SIG-M5 treated with dmso at 0.1 percent for 504 hours (cell line): Measurements from ENCODE around the gene AFTPH.
A peak's percentile ranks its signal among the peaks of the same experiment; 100 is the strongest.

ENCODE experiments used
- DNase-seq: peaks from one replicate; lab custom pipeline; 2025; ENCODE audit not compliant: unreplicated experiment; lab: John Stamatoyannopoulos, UW

AFTPH gene

GRCh38 chr2:64608867-64609226, 84.7 kb downstream of the AFTPH start:
- DNase-seq, result peak; percentile 41

DNA sequence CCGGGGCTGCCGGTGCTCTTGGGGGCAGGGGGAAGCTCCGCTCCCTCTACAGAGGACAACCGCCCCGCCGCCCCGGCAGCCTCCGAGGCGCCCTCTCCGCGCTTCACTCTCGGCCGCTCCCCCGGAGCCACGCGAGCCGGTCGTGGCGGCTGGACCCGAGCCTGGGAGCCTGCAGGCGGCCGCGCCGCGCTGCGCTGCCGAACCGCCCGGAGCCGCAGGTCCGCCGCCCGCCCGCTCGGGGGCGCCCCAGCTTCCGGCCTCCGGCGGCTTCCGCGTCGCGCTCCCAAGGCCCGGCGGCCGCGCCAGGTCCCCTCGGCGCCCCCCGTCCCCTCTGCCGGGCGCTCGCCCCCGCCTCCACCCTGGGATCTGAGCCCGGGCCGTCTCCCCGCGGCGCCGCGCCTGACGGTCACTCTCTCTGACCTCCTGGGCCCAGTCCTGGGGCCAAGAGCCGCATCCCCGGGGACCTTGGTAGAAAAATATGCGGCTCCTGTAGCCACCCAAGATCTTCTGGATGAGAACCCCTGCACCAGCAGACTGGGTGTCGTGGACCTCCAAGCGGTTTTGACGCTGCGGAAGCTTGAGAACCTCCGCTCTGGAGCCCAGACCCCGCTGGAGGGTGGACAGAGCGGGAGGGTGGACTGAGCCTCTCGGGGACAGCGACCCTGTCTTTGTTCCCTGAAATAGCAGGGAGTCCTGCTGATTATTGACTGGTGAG, 85.3 kb downstream of the AFTPH start:
- DNase-seq, result peak; percentile 39

DNA sequence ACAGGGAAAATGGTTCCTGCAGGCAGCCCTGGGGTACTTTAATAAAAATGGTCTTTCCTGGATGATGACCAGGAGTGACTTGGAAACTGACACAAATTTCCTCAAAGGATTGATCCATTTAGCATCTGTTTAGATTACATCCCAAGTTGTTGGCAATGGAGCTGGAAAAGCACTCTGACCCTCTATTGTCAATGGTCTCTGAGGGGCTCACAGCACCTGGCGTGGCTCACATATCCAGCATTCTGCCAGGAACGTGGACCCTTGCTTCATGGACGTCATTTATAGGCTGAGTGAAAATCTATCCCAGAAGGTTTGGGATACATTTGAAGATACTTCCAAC, 85.8 kb downstream of the AFTPH start:
- no peak for DNase-seq

GRCh38 chr2:64610316-64610855, 86.3 kb downstream of the AFTPH start:
- DNase-seq, result no peak

DNA sequence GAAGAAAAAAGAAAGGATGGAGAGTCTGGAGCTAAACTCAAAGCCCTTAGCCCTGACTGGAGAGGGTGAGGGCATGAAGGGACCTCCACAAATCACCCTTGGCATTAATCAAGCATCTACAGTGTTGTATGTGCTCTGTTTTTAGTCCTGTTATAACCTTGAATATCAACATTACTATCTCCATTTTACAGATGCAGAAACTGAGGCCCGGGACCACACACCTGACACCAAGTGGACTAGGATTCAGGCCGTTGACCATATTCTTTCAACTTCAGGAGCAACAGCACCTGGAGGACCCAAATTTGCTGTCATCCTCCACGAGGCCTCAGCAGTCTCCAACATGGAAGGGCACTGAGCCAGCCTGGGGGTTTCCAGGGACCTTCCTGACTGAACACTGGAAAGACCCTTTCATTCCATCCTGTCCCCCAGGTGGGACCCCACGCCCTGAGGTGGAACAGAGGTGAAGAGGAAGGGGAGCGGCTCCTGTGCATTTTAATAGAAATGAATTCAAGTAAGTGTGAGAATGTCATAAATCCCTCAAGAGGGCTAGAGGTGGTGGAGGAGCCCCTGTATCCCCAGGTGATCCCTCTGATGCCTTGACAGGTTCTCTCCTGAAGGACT, 88.6 kb downstream of the AFTPH start:
- DNase-seq, result no peak

DNA sequence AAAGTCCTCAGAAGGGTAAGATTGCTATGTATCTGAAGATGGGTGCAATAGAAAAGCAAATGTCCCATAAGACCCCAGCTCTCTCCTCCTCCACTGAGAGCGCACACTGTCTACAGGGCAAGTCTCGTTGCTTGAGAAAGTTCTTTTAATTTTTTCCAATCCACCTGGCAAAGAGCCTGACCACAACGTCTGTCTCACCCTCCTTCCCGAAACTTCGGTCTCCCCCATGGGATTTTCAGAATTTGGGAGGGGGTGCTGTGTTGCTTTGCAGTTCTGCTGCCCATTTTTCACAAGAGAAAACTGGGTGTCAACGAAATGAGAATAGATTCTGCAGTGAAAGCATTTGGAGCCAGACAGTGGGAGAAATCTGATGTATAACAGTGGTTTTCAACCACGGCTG, 89.1 kb downstream of the AFTPH start:
- no peak for DNase-seq

- no peak for DNase-seq
Measured at GRCh38 chr2:64615192-64615763, 91.2 kb downstream of the AFTPH start.

- DNase-seq, result no peak
Measured at GRCh38 chr2:64615844-64616536, 91.9 kb downstream of the AFTPH start.

GRCh38 chr2:64617631-64618151, 93.6 kb downstream of the AFTPH start:
- no peak for DNase-seq

DNA sequence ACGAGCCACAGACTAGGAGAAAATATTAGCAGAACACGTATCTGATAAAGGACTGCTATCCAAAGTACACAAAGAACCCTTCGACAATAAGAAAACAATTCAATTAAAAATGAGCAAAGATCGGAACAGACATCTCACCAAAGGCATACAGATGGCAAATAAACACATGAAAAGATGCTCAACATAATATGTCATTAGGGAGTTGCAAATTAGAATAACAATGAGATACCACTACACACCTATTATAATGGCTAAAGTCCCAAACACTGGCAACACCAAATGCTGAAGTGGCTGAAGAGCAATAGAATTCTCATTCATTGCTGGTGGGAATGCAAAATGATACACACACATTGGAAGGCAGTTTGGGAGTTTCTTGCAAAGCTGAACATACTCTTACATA, 96.5 kb downstream of the AFTPH start:
- DNase-seq, result no peak

GRCh38 chr2:64622443-64623241, 98.5 kb downstream of the AFTPH start:
- no peak for DNase-seq

DNA sequence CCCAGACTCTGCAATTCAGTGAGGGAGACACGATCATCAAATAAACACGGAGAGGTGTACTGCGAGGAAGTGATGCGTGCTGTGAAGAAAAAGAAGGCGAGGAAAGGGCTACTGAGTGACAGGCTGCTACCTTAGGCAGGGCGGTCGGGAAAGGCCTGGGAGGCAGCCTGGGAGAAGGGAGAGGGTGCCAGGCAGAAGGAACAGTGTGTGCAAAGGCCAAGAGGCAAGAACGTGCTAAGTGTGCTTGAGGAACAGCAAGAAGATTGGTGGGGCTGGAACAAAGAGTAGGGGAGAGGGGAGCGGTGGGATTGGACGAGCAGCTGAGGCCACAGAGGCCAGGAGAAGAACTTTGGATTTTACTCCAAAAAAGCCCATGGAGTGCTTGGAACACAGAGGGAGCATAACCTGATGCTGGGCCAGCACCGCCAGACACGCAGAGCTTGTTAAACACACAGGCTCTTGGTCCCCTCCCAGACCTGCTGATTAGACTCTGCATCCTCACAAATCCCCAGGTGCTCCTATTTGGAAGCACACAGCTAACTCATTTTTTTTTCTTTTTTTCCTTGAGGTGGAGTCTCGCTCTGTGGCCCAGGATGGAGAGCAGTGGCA, 99.2 kb downstream of the AFTPH start:
- DNase-seq, result no peak

DNA sequence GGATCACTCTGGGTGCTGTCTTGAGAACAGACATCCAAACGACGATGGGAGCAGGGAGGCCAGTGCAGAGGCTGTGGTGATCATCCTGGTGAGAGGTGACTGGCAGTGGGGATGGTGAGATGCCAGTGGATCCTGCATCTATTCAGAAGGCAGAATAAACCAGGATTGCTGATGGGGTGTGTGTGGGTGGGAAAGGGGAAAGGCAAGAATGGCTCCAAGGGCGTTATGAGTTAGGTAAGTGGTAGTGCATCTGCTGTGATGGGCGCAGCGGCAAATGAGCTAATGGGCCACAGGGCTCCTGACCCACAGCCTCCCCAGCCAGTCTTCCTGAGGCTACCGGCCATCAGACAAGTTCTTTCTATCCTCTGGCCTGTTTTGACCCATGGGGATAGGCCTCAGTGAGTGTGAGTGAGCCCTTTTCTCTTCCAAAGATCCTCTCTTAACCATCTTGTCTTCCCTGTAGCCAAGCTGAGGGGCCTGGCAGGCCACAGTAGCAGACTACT, 100.0 kb downstream of the AFTPH start:
- no peak for DNase-seq

DNA sequence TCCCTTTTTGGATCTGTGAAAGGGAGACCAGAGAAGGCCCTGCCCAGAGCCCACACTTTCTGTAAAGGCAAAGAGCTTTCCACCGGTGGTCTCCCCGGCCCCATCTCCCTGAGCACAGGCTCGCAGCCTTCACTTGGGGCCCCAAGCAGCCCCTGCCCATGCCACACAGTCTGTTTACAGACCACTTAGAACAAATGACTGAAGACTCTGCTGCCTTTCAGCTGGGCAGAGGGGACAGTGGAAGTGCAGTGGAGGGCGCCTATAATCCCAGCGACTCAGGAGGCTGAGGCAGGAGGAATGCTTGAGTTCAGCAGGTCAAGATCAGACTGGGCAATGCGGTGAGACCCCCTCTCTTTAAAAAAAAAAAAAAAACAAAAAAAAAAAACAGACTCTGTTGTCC, 100.7 kb downstream of the AFTPH start:
- DNase-seq, result no peak

GRCh38 chr2:64625299-64626145, 101.4 kb downstream of the AFTPH start:
- DNase-seq, result peak; percentile 10

DNA sequence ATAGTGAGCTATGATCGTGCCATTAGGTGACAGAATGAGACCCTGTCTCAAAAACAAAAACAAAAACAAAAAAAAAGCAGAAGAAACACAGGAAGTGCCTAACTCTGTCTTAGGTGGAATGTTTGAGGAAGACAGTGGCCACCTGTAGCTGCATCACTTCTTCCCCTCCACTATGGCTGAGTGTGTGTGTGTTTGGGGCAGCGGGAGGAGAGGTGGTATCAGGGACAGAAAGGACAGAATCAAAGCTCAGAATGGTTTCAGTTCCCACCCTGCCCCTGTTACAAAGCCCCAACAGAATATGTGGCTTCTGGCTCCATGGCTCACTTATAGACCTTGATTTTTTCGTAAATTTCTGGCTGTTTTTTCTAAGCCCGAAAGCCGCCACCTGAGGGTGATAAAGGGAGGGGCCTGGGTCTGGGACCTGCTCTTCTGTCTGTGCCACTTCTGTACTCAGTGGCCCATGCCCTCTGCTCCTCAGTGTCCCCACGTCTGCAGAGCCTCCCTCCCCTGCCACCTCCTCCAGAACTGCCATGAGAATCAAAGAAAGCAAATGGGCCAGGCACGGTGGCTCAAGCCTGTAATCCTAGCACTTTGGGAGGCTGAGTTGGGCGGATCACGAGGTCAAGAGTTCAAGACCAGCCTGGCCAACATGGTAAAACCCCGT, 102.2 kb downstream of the AFTPH start:
- no peak for DNase-seq

GRCh38 chr2:64626963-64627760, 103.0 kb downstream of the AFTPH start:
- DNase-seq, result no peak
